GM21723 (cell line): ENCODE results near the gene SOHLH2.

Source experiments
- ATAC-seq: cut with Tn5 transposase; IDR thresholded peaks from one replicate; pipeline ENCODE4 v1.9.1; 2021; ENCODE audit warnings: mild to moderate bottlenecking, moderate library complexity; ENCODE audit not compliant: unreplicated experiment

Gene SOHLH2

GRCh38 chr13:36214163-36214921, at the start of gene SOHLH2:
TSS of gene SOHLH2 (minus strand) at chr13:36214556. CDS start at chr13:36214526, 30 bp downstream.
- no peak for ATAC-seq

- ATAC-seq = no peak
Observed at GRCh38 chr13:36261976-36262375, 47.6 kb upstream of the SOHLH2 start.

- ATAC-seq = no peak
Observed at GRCh38 chr13:36261011-36261410, 46.7 kb upstream of the SOHLH2 start.

GRCh38 chr13:36259361-36260137, 45.2 kb upstream of the SOHLH2 start:
- no peak for ATAC-seq

GRCh38 chr13:36258831-36259230, 44.5 kb upstream of the SOHLH2 start:
- no peak for ATAC-seq

GRCh38 chr13:36251526-36251925, 37.2 kb upstream of the SOHLH2 start:
- no peak for ATAC-seq

- ATAC-seq = no peak
Observed at GRCh38 chr13:36251017-36251416, 36.7 kb upstream of the SOHLH2 start.

- no peak for ATAC-seq
Observed at GRCh38 chr13:36248700-36249099, 34.3 kb upstream of the SOHLH2 start.

GRCh38 chr13:36244990-36245389, 30.6 kb upstream of the SOHLH2 start:
- ATAC-seq = no peak

- ATAC-seq = no peak
Observed at GRCh38 chr13:36244073-36244472, 29.7 kb upstream of the SOHLH2 start.

GRCh38 chr13:36242761-36243160, 28.4 kb upstream of the SOHLH2 start:
- ATAC-seq = no peak

GRCh38 chr13:36231236-36231635, 16.9 kb upstream of the SOHLH2 start:
- no peak for ATAC-seq

- no peak for ATAC-seq
Observed at GRCh38 chr13:36224730-36225129, 10.4 kb upstream of the SOHLH2 start.

GRCh38 chr13:36219883-36220282, 5.5 kb upstream of the SOHLH2 start:
- ATAC-seq = no peak

- no peak for ATAC-seq
Observed at GRCh38 chr13:36217456-36217855, 3.1 kb upstream of the SOHLH2 start.

GRCh38 chr13:36212789-36213188, 1.6 kb downstream of the SOHLH2 start:
- no peak for ATAC-seq

- no peak for ATAC-seq
Observed at GRCh38 chr13:36211567-36211966, 2.8 kb downstream of the SOHLH2 start.

GRCh38 chr13:36210738-36211137, 3.6 kb downstream of the SOHLH2 start:
- ATAC-seq = no peak

GRCh38 chr13:36207672-36208071, 6.7 kb downstream of the SOHLH2 start:
- ATAC-seq = no peak

GRCh38 chr13:36193151-36193855, 21.1 kb downstream of the SOHLH2 start:
- no peak for ATAC-seq

GRCh38 chr13:36192166-36192565, 22.2 kb downstream of the SOHLH2 start:
- ATAC-seq = no peak

GRCh38 chr13:36190771-36191170, 23.6 kb downstream of the SOHLH2 start:
- ATAC-seq = no peak
